GM12875 (cell line): Measurements from ENCODE around the gene SESN2.
A peak's percentile ranks its signal among the peaks of the same experiment; 100 is the strongest.

Experiments used
- H3K4me3 ChIP-seq: one replicate; pipeline ENCODE4 v1.5.1; 2011; ENCODE audit warnings: low read depth, low read length, control low read depth
- CTCF ChIP-seq: IDR thresholded peaks from 2 replicates; pipeline ENCODE4 v1.5.1; 2011; ENCODE audit warnings: low read depth, mild to moderate bottlenecking, control low read depth, inconsistent platforms, low read length, moderate library complexity, borderline replicate concordance; ENCODE audit not compliant: insufficient read depth

Gene SESN2

GRCh38 chr1:28256197-28256827, 3.0 kb upstream of the SESN2 start:
- no peak overlapping the region for H3K4me3 ChIP-seq
- no peak for TF ChIP-seq CTCF

GRCh38 chr1:28257736-28258135, 1.6 kb upstream of the SESN2 start:
- no peak for TF ChIP-seq CTCF

GRCh38 chr1:28258628-28259251, 578 bp upstream of the SESN2 start:
- no peak for TF ChIP-seq CTCF
- peak overlapping the region; percentile 17 for H3K4me3 ChIP-seq

More at GRCh38 chr1:28257736-28258135, 1.6 kb upstream of the SESN2 start:
- no peak overlapping the region for H3K4me3 ChIP-seq

- TF ChIP-seq CTCF: no peak
- peak overlapping the region; percentile 96 for H3K4me3 ChIP-seq
These were observed 850 bp downstream of the SESN2 start for GRCh38 chr1:28259934-28260802.

- TF ChIP-seq CTCF: no peak
- no peak overlapping the region for H3K4me3 ChIP-seq
These were observed 1.5 kb downstream of the SESN2 start for GRCh38 chr1:28260803-28261174.

- H3K4me3 ChIP-seq: no peak overlapping the region
- TF ChIP-seq CTCF: no peak
These were observed 5.6 kb downstream of the SESN2 start for GRCh38 chr1:28264897-28265296.
